Retinal pigment epithelial cell (primary cell): ENCODE results near the gene BSN.

ENCODE experiments used
- DNase-seq: peaks from one replicate; pipeline ENCODE4 v3.0.0-alpha.2; 2010; ENCODE audit warnings: low read depth
- H3K4me3 ChIP-seq: 2 replicates; pipeline ENCODE4 v1.5.1; 2011; ENCODE audit warnings: mild to moderate bottlenecking, low read length, control low read depth, moderate library complexity
- TF ChIP-seq, protein P1 (sequence below): conservative IDR thresholded peaks from 2 replicates; pipeline ENCODE4 v1.5.1; 2011; ENCODE audit warnings: low read depth, low read length, control low read depth, inconsistent platforms

The BSN gene

DNA sequence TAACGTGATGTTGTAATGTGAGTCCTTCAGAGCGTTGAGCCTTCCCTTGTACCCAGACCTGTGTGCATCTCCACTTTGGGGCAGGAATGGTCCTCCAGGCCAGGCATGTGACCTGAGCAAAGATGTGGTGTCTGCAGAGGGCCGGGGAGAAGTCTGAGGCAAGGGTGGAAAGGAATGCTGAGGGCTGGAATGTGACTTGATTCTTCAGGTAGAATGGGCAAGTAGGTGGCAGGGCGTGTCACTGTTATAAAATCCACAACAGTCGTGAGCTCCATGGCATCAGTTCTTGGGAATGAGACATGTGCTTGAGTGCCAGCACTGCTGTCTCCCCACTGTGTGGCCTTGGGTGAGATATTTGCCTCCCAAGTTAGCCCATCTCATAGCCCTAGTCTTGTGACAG is 24.0 kb upstream of the BSN start:
- no peak overlapping the region for H3K4me3 ChIP-seq
- DNase-seq: no peak
- TF ChIP-seq, protein P1, sequence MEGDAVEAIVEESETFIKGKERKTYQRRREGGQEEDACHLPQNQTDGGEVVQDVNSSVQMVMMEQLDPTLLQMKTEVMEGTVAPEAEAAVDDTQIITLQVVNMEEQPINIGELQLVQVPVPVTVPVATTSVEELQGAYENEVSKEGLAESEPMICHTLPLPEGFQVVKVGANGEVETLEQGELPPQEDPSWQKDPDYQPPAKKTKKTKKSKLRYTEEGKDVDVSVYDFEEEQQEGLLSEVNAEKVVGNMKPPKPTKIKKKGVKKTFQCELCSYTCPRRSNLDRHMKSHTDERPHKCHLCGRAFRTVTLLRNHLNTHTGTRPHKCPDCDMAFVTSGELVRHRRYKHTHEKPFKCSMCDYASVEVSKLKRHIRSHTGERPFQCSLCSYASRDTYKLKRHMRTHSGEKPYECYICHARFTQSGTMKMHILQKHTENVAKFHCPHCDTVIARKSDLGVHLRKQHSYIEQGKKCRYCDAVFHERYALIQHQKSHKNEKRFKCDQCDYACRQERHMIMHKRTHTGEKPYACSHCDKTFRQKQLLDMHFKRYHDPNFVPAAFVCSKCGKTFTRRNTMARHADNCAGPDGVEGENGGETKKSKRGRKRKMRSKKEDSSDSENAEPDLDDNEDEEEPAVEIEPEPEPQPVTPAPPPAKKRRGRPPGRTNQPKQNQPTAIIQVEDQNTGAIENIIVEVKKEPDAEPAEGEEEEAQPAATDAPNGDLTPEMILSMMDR: no peak

DNA sequence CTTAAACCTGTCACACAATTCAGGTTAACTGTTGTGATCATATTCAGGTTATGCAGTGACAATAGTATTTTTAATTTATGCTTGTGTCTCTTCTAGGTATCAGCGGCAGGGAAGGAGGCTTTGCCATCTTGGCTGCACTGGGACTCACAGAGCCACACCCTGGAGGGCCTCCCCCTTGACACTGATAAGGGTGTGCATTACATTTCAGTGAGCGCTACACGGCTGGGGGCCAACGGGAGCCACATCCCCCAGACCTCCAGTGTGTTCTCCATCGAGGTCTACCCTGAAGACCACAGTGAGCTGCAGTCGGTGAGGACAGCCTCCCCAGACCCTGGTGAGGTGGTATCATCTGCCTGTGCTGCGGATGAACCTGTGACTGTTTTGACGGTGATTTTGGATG is 23.6 kb upstream of the BSN start:
- H3K4me3 ChIP-seq: no peak overlapping the region
- no peak for DNase-seq
- TF ChIP-seq, protein P1: no peak

DNA sequence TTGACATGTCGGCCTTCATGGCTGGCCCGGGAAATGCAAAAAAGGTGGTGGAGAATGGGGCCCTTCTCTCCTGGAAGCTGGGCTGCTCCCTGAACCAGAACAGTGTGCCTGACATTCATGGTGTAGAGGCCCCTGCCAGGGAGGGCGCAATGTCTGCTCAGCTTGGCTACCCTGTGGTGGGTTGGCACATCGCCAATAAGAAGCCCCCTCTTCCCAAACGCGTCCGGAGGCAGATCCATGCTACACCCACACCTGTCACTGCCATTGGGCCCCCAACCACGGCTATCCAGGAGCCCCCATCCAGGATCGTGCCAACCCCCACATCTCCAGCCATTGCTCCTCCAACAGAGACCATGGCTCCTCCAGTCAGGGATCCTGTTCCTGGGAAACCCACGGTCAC is 23.1 kb upstream of the BSN start:
- TF ChIP-seq, protein P1: no peak
- no peak for DNase-seq
- no peak overlapping the region for H3K4me3 ChIP-seq

DNA sequence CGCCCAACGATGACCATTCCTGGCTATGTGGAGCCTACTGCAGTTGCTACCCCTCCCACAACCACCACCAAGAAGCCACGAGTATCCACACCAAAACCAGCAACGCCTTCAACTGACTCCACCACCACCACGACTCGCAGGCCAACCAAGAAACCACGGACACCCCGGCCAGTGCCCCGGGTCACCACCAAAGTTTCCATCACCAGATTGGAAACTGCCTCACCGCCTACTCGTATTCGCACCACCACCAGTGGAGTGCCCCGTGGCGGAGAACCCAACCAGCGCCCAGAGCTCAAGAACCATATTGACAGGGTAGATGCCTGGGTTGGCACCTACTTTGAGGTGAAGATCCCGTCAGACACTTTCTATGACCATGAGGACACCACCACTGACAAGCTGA is 22.6 kb upstream of the BSN start:
- no peak for DNase-seq
- H3K4me3 ChIP-seq: no peak overlapping the region
- TF ChIP-seq, protein P1: no peak

DNA sequence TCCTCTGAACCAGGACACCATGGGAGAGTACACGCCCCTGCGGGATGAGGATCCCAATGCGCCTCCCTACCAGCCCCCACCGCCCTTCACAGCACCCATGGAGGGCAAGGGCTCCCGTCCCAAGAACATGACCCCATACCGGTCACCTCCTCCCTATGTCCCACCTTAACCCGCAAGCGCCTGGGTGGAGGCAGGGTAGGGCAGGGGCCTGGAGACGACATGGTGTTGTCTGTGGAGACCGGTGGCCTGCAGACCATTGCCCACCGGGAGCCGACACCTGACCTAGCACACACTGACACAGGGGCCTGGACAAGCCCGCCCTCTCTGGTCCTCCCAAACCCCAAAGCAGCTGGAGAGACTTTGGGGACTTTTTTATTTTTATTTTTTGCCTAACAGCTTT is 21.2 kb upstream of the BSN start:
- no peak for DNase-seq
- TF ChIP-seq, protein P1: no peak
- H3K4me3 ChIP-seq: no peak overlapping the region

DNA sequence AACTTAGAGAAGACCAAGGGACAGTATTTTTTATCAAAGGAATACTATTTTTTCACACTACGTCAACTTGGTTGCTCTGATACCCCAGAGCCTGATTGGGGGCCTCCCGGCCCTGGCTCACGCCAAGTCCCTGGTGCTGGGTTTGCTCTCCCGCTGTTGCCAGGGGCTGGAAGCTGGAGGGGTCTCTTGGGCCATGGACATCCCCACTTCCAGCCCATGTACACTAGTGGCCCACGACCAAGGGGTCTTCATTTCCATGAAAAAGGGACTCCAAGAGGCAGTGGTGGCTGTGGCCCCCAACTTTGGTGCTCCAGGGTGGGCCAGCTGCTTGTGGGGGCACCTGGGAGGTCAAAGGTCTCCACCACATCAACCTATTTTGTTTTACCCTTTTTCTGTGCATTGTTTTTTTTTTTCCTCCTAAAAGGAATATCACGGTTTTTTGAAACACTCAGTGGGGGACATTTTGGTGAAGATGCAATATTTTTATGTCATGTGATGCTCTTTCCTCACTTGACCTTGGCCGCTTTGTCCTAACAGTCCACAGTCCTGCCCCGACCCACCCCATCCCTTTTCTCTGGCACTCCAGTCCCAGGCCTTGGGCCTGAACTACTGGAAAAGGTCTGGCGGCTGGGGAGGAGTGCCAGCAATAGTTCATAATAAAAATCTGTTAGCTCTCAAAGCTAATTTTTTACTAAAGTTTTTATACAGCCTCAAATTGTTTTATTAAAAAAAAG is 20.3 kb upstream of the BSN start:
- no peak overlapping the region for H3K4me3 ChIP-seq
- no peak for DNase-seq
- TF ChIP-seq, protein P1: no peak
